ENCODE data around the gene CFB.
"Not testable (repeated sequence)": the region's sequence is repeated elsewhere in the genome, so short reads cannot be mapped to it uniquely, and the experiment has no call there.

The CFB gene

DNA sequence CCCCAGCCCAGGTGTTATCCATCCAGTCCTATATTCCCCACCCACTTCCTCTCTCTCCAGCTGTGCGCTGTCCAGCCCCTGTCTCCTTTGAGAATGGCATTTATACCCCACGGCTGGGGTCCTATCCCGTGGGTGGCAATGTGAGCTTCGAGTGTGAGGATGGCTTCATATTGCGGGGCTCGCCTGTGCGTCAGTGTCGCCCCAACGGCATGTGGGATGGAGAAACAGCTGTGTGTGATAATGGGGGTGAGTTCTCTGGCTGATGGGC is 17.3 kb upstream of the CFB start:
- no peak for DNase-seq (ENCODE audit: low read depth in 1 of 2, low spot score in 1 of 2)
- H3K27me3 ChIP-seq (ENCODE audit: insufficient read depth, poor library complexity, severe bottlenecking) = no peaks in the 10 kb centered on the region
- TF ChIP-seq POLR2AphosphoS5 (IDR thresholded peaks at IDR 0.05; ENCODE audit: low read depth) (no peak), SPI1 (IDR thresholded peaks at IDR 0.05; ENCODE audit: borderline replicate concordance, low read depth) (no peak), GABPA (IDR thresholded peaks at IDR 0.05; ENCODE audit: low read depth) (no peak)
- TF ChIP-seq, protein P1, sequence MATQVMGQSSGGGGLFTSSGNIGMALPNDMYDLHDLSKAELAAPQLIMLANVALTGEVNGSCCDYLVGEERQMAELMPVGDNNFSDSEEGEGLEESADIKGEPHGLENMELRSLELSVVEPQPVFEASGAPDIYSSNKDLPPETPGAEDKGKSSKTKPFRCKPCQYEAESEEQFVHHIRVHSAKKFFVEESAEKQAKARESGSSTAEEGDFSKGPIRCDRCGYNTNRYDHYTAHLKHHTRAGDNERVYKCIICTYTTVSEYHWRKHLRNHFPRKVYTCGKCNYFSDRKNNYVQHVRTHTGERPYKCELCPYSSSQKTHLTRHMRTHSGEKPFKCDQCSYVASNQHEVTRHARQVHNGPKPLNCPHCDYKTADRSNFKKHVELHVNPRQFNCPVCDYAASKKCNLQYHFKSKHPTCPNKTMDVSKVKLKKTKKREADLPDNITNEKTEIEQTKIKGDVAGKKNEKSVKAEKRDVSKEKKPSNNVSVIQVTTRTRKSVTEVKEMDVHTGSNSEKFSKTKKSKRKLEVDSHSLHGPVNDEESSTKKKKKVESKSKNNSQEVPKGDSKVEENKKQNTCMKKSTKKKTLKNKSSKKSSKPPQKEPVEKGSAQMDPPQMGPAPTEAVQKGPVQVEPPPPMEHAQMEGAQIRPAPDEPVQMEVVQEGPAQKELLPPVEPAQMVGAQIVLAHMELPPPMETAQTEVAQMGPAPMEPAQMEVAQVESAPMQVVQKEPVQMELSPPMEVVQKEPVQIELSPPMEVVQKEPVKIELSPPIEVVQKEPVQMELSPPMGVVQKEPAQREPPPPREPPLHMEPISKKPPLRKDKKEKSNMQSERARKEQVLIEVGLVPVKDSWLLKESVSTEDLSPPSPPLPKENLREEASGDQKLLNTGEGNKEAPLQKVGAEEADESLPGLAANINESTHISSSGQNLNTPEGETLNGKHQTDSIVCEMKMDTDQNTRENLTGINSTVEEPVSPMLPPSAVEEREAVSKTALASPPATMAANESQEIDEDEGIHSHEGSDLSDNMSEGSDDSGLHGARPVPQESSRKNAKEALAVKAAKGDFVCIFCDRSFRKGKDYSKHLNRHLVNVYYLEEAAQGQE (IDR thresholded peaks at IDR 0.05; ENCODE audit: insufficient replicate concordance, low read depth) = no peak
- TF ChIP-seq, protein P2, sequence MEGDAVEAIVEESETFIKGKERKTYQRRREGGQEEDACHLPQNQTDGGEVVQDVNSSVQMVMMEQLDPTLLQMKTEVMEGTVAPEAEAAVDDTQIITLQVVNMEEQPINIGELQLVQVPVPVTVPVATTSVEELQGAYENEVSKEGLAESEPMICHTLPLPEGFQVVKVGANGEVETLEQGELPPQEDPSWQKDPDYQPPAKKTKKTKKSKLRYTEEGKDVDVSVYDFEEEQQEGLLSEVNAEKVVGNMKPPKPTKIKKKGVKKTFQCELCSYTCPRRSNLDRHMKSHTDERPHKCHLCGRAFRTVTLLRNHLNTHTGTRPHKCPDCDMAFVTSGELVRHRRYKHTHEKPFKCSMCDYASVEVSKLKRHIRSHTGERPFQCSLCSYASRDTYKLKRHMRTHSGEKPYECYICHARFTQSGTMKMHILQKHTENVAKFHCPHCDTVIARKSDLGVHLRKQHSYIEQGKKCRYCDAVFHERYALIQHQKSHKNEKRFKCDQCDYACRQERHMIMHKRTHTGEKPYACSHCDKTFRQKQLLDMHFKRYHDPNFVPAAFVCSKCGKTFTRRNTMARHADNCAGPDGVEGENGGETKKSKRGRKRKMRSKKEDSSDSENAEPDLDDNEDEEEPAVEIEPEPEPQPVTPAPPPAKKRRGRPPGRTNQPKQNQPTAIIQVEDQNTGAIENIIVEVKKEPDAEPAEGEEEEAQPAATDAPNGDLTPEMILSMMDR (IDR thresholded peaks at IDR 0.05; ENCODE audit: insufficient read depth, low read length) = no peak
- no peak overlapping the region for H3K27ac ChIP-seq (replicated peaks)
- H3K4me3 ChIP-seq (replicated peaks; ENCODE audit: insufficient read depth, low read length) = no peak overlapping the region

DNA sequence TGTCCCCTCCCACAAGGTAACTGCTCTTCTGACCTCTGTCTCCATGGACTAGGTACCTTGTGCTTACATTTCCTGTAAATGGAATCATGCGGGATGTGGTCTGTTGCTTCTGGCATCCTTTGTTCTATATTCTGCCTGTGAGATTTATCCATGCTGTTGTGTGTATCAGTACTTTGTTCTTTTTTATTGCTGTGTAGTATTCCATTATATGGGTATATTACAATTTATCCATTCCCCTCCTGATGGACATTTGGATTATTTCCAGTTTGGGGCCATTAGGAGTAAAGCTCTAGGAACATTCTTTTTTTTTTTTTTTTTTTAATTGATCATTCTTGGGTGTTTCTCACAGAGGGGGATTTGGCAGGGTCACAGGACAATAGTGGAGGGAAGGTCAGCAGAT is 14.9 kb upstream of the CFB start:
- H3K4me3 ChIP-seq (replicated peaks; ENCODE audit: insufficient read depth, low read length) = no peak overlapping the region
- TF ChIP-seq, protein P1 (IDR thresholded peaks at IDR 0.05; ENCODE audit: insufficient replicate concordance, low read depth) = no peak
- no peak for TF ChIP-seq SPI1 (IDR thresholded peaks at IDR 0.05; ENCODE audit: borderline replicate concordance, low read depth)
- TF ChIP-seq POLR2AphosphoS5 (IDR thresholded peaks at IDR 0.05; ENCODE audit: low read depth) = no peak
- TF ChIP-seq GABPA (IDR thresholded peaks at IDR 0.05; ENCODE audit: low read depth) = no peak
- TF ChIP-seq, protein P2 (IDR thresholded peaks at IDR 0.05; ENCODE audit: insufficient read depth, low read length) = no peak
- DNase-seq (ENCODE audit: low read depth in 1 of 2, low spot score in 1 of 2) = no peak
- H3K27ac ChIP-seq (replicated peaks) = no peak overlapping the region
- H3K27me3 ChIP-seq (ENCODE audit: insufficient read depth, poor library complexity, severe bottlenecking) = no peaks in the 10 kb centered on the region

DNA sequence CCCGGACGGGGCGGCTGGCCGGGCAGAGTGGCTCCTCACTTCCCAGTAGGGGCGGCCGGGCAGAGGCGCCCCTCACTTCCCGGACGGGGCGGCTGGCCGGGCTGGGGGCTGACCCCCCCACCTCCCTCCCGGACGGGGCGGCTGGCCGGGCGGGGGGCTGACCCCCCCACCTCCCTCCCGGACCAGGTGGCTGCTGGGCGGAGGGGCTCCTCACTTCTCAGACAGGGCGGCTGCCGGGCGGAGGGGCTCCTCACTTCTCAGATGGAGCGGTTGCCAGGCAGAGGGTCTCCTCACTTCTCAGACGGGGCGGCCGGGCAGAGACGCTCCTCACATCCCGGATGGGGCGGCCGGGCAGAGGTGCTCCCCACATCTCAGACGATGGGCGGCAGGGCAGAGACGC is 13.8 kb upstream of the CFB start:
- H3K4me3 ChIP-seq (replicated peaks; ENCODE audit: insufficient read depth, low read length); H3K27me3 ChIP-seq (ENCODE audit: insufficient read depth, poor library complexity, severe bottlenecking); H3K27ac ChIP-seq (replicated peaks); DNase-seq (ENCODE audit: low read depth in 1 of 2, low spot score in 1 of 2): not testable (repeated sequence)

DNA sequence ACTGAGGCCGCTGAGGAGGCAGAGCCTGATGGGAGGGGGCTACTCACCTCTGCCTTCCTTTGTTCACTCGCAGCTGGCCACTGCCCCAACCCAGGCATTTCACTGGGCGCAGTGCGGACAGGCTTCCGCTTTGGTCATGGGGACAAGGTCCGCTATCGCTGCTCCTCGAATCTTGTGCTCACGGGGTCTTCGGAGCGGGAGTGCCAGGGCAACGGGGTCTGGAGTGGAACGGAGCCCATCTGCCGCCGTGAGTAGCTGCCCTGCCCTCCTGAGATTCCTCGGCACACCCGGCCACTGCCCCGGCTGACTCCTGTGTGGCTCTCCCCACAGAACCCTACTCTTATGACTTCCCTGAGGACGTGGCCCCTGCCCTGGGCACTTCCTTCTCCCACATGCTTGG is 12.4 kb upstream of the CFB start:
- TF ChIP-seq SPI1 (IDR thresholded peaks at IDR 0.05; ENCODE audit: borderline replicate concordance, low read depth) (no peak), POLR2AphosphoS5 (IDR thresholded peaks at IDR 0.05; ENCODE audit: low read depth) (no peak), GABPA (IDR thresholded peaks at IDR 0.05; ENCODE audit: low read depth) (no peak)
- TF ChIP-seq, protein P1 (IDR thresholded peaks at IDR 0.05; ENCODE audit: insufficient replicate concordance, low read depth) = no peak
- TF ChIP-seq, protein P2 (IDR thresholded peaks at IDR 0.05; ENCODE audit: insufficient read depth, low read length) = no peak
- Histone ChIP-seq H3K27ac (replicated peaks) (no peak overlapping the region), H3K27me3 (ENCODE audit: insufficient read depth, poor library complexity, severe bottlenecking) (no peaks in the 10 kb centered on the region), H3K4me3 (replicated peaks; ENCODE audit: insufficient read depth, low read length) (no peak overlapping the region)
- DNase-seq (ENCODE audit: low read depth in 1 of 2, low spot score in 1 of 2) = no peak

All from HL-60 (cell line).